Neural cell (in vitro differentiated cells): ENCODE data around the gene SCUBE1.

ENCODE experiments used
- CTCF ChIP-seq: fragments of 450-650 bp; IDR thresholded peaks from 2 replicates; pipeline ENCODE4 v1.5.1; 2014; ENCODE audit warnings: antibody characterized with exemption, mild to moderate bottlenecking, moderate library complexity; ENCODE audit not compliant: poor library complexity, severe bottlenecking
- EP300 ChIP-seq: fragments of 450-650 bp; conservative IDR thresholded peaks from 2 replicates; pipeline ENCODE4 v1.6.1; 2014; ENCODE audit warnings: antibody characterized with exemption, mild to moderate bottlenecking, moderate library complexity; ENCODE audit not compliant: poor library complexity, severe bottlenecking
- POLR2AphosphoS5 ChIP-seq: IDR thresholded peaks from 2 replicates; pipeline ENCODE4 v1.6.1; 2012
- REST ChIP-seq: IDR thresholded peaks from 2 replicates; pipeline ENCODE4 v1.6.1; 2012; ENCODE audit warnings: borderline replicate concordance

- no peak for TF ChIP-seq CTCF
- TF ChIP-seq REST, result no peak
- no peak for TF ChIP-seq POLR2AphosphoS5
- no peak for TF ChIP-seq EP300
These were observed 1.3 kb upstream of the SCUBE1 start for GRCh38 chr22:43344520-43344787.
